Gastroesophageal sphincter (tissue), 4 donors: Measurements from ENCODE around the gene AMOTL1. TPM values are rescaled to one million over a fixed set of nuclear protein-coding genes. Genes with fewer than 3 reads are reported as not detected.

Experiments used
- ATAC-seq: fragments of 150-250 bp; one replicate; pipeline ENCODE4 v1.9.1; 2016; ENCODE audit warnings: mild to moderate bottlenecking, moderate library complexity
- H3K27ac ChIP-seq, 4 donors: fragments of 200-600 bp; sonication (generic) in 3 of 4; 1 replicate in 3 of 4; 2 replicates in 1 of 4; pipeline ENCODE4 v1.5.1; 2016 to 2019
- H3K27me3 ChIP-seq: fragments of 200-600 bp; sonication (generic); one replicate; pipeline ENCODE4 v1.5.1; 2019
- H3K36me3 ChIP-seq, 2 donors: fragments of 200-600 bp; sonication (generic); one replicate each; pipeline ENCODE4 v1.5.1; 2019; ENCODE audit warnings: control low read depth in 1 of 2
- H3K4me1 ChIP-seq, 3 donors: fragments of 200-600 bp; sonication (generic); 1 replicate in 2 of 3; 2 replicates in 1 of 3; pipeline ENCODE4 v1.5.1; 2016 to 2019; ENCODE audit warnings: control low read depth in 2 of 3
- H3K4me3 ChIP-seq, 2 donors: fragments of 200-600 bp; sonication (generic); one replicate each; pipeline ENCODE4 v1.5.1; 2019; ENCODE audit warnings: mild to moderate bottlenecking in 1 of 2, moderate library complexity in 1 of 2
- H3K9me3 ChIP-seq, 3 donors: fragments of 200-600 bp; sonication (generic); one replicate each; pipeline ENCODE4 v1.5.1; 2017 to 2019; ENCODE audit warnings: control low read depth in 2 of 3
- CTCF ChIP-seq, 4 experiments: fragments of 200-600 bp in 2 of 4; fragments of 450-650 bp in 2 of 4; sonication (generic) in 1 of 4; IDR thresholded peaks; one replicate each; pipeline ENCODE4 v1.5.1; 2017 to 2019; ENCODE audit warnings: antibody characterized with exemption in 4 of 4, mild to moderate bottlenecking in 2 of 4, moderate library complexity in 2 of 4
- EP300 ChIP-seq: sonication (generic); formaldehyde crosslinking; IDR thresholded peaks from one replicate; pipeline ENCODE4 v1.6.1; 2017; ENCODE audit warnings: antibody characterized with exemption, mild to moderate bottlenecking
- POLR2A ChIP-seq, 2 donors: fragments of 450-650 bp; IDR thresholded peaks; one replicate each; pipeline ENCODE4 v1.6.1; 2017; ENCODE audit warnings: antibody characterized with exemption in 2 of 2, mild to moderate bottlenecking in 2 of 2, moderate library complexity in 1 of 2
- POLR2AphosphoS5 ChIP-seq: sonication (generic); formaldehyde crosslinking; IDR thresholded peaks from one replicate; pipeline ENCODE4 v1.6.1; 2017; ENCODE audit warnings: antibody characterized with exemption
- WGBS, 2 donors: methylation state at CpG; one replicate each; pipeline ENCODE4 v1.1.5; 2018; ENCODE audit warnings: low coverage in 1 of 2; 5-methylcytosine and 5-hydroxymethylcytosine counted together
- total RNA-seq, 4 donors: library from RNA; depleted of rRNA; stranded (reverse); fragments of >200 nt; gene quantifications; one replicate each; pipeline ENCODE4 v1.1.0, GENCODE V29; 2016

Gene AMOTL1
- total RNA-seq, 4 donors from 2014 or later = 136 to 215 (median 176) TPM

- 21 to 25% methylated on average over 4 to 5 of the region's 5 CpGs for WGBS, 2 donors
- TF ChIP-seq POLR2AphosphoS5 (peak; percentile 20), POLR2A (IDR thresholded peaks at IDR 0.05) (no peak)
- no peak overlapping the region for H3K4me3 ChIP-seq
- no peaks in the 10 kb centered on the region for H3K9me3 ChIP-seq
- ATAC-seq = peak; percentile 40
- no peaks in the 10 kb centered on the region for H3K27me3 ChIP-seq
- H3K27ac ChIP-seq = peak overlapping the region in 3 of 4 donors; percentile 66 to 71 (median 70)
- H3K36me3 ChIP-seq = no peaks in the 10 kb centered on the region
- peaks cover 25 to 98% (median 43%) of the 10 kb centered on the region in 3 donors for H3K4me1 ChIP-seq
These were observed 8.5 kb downstream of the AMOTL1 start for GRCh38 chr11:94776351-94777321.

- Histone ChIP-seq H3K4me3 (peak overlapping the region; percentile 5 to 19), H3K36me3 (no peaks in the 10 kb centered on the region), H3K4me1 (peaks cover 38 to 98% (median 44%) of the 10 kb centered on the region in 3 donors), H3K27me3 (no peaks in the 10 kb centered on the region), H3K9me3 (no peaks in the 10 kb centered on the region), H3K27ac (peak overlapping the region; percentile 63 to 74 (median 68))
- TF ChIP-seq EP300 = no peak
- no peak for TF ChIP-seq POLR2A (IDR thresholded peaks at IDR 0.05)
- TF ChIP-seq CTCF (IDR thresholded peaks at IDR 0.05) = no peak
- TF ChIP-seq POLR2AphosphoS5 = no peak
- ATAC-seq = no peak
- 2 to 3% methylated on average over 3 of the region's 3 CpGs for WGBS, 2 donors
These were observed 12.3 kb downstream of the AMOTL1 start for GRCh38 chr11:94780432-94780831.

GRCh38 chr11:94781837-94782236, 13.7 kb downstream of the AMOTL1 start:
- peak overlapping the region in 2 of 4 donors; percentile 69 to 74 for H3K27ac ChIP-seq
- no peaks in the 10 kb centered on the region for H3K36me3 ChIP-seq
- H3K4me3 ChIP-seq = no peak overlapping the region
- peaks cover 30 to 98% (median 47%) of the 10 kb centered on the region in 3 donors for H3K4me1 ChIP-seq
- WGBS, 2 donors = 79 to 96% methylated on average over 1 of the region's 1 CpG
- TF ChIP-seq CTCF (IDR thresholded peaks at IDR 0.05) (no peak), POLR2A (IDR thresholded peaks at IDR 0.05) (no peak), POLR2AphosphoS5 (peak; percentile 5), EP300 (no peak)
- ATAC-seq = no peak
- H3K27me3 ChIP-seq = no peaks in the 10 kb centered on the region
- H3K9me3 ChIP-seq = no peaks in the 10 kb centered on the region

GRCh38 chr11:94782446-94782845, 14.3 kb downstream of the AMOTL1 start:
- ATAC-seq = no peak

More at GRCh38 chr11:94782446-94782845, 14.3 kb downstream of the AMOTL1 start:
- peak overlapping the region in 2 of 4 donors; percentile 69 to 74 for H3K27ac ChIP-seq
- H3K4me3 ChIP-seq = no peak overlapping the region
- WGBS, 2 donors = 33 to 43% methylated on average over 1 of the region's 1 CpG
- no peaks in the 10 kb centered on the region for H3K27me3 ChIP-seq
- no peaks in the 10 kb centered on the region for H3K9me3 ChIP-seq
- H3K36me3 ChIP-seq = no peaks in the 10 kb centered on the region
- H3K4me1 ChIP-seq = peaks cover 32 to 98% (median 47%) of the 10 kb centered on the region in 3 donors
- no peak for TF ChIP-seq POLR2A (IDR thresholded peaks at IDR 0.05)
- no peak for TF ChIP-seq POLR2AphosphoS5
- no peak for TF ChIP-seq EP300
- no peak for TF ChIP-seq CTCF (IDR thresholded peaks at IDR 0.05)
